ENCODE measurements around the gene THBD. TPM values are rescaled to one million over a fixed set of nuclear protein-coding genes. Genes with fewer than 3 reads are reported as not detected.

The THBD gene
- total RNA-seq, 1 donor from 2014 or later: 22.7 TPM

- Histone ChIP-seq H3K27me3 (ENCODE audit: insufficient read depth, low read length) (peaks cover 7% of the 10 kb centered on the region), H3K79me2 (ENCODE audit: insufficient read depth, low read length) (no peaks in the 10 kb centered on the region), H3K4me1 (ENCODE audit: insufficient read depth, low read length) (peaks cover 2% of the 10 kb centered on the region), H3K4me2 (ENCODE audit: low read length) (no peak overlapping the region), H3K9me3 (ENCODE audit: insufficient read depth, low read depth, low read length) (no peaks in the 10 kb centered on the region), H3K36me3 (ENCODE audit: insufficient read depth, low read length) (no peaks in the 10 kb centered on the region), H3K27ac (ENCODE audit: low read depth, low read length) (no peak overlapping the region), H4K20me1 (ENCODE audit: insufficient read depth, low read length) (no peaks in the 10 kb centered on the region), H3K4me3 (ENCODE audit: insufficient read depth, low read depth, low read length) (no peak overlapping the region), H3K9ac (ENCODE audit: low read length) (no peak overlapping the region), H2AFZ (ENCODE audit: low read depth, low read length) (no peak overlapping the region)
- no peak for FAIRE-seq
- Mint-ChIP-seq H3K36me3 (ENCODE audit: low read depth, unreplicated experiment) (no peaks in the 10 kb centered on the region), H3K4me1 (ENCODE audit: low read depth, unreplicated experiment) (peaks cover 7% of the 10 kb centered on the region), H3K9me3 (ENCODE audit: unreplicated experiment) (no peaks in the 10 kb centered on the region), H3K27me3 (ENCODE audit: low read depth, unreplicated experiment) (peaks cover 34% of the 10 kb centered on the region), H3K4me3 (ENCODE audit: unreplicated experiment) (no peak overlapping the region), H3K27ac (ENCODE audit: unreplicated experiment) (no peak overlapping the region)
- peak; percentile 2 for DNase-seq (ENCODE audit: low read depth)
- no peak for TF ChIP-seq EZH2 (IDR thresholded peaks at IDR 0.05; ENCODE audit: insufficient read depth, low read length)
- TF ChIP-seq, protein P1, sequence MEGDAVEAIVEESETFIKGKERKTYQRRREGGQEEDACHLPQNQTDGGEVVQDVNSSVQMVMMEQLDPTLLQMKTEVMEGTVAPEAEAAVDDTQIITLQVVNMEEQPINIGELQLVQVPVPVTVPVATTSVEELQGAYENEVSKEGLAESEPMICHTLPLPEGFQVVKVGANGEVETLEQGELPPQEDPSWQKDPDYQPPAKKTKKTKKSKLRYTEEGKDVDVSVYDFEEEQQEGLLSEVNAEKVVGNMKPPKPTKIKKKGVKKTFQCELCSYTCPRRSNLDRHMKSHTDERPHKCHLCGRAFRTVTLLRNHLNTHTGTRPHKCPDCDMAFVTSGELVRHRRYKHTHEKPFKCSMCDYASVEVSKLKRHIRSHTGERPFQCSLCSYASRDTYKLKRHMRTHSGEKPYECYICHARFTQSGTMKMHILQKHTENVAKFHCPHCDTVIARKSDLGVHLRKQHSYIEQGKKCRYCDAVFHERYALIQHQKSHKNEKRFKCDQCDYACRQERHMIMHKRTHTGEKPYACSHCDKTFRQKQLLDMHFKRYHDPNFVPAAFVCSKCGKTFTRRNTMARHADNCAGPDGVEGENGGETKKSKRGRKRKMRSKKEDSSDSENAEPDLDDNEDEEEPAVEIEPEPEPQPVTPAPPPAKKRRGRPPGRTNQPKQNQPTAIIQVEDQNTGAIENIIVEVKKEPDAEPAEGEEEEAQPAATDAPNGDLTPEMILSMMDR (IDR thresholded peaks at IDR 0.05; ENCODE audit: insufficient read depth, low read depth, low read length): no peak
Observed at GRCh38 chr20:23092861-23093495, 43.5 kb upstream of the THBD start.

DNA sequence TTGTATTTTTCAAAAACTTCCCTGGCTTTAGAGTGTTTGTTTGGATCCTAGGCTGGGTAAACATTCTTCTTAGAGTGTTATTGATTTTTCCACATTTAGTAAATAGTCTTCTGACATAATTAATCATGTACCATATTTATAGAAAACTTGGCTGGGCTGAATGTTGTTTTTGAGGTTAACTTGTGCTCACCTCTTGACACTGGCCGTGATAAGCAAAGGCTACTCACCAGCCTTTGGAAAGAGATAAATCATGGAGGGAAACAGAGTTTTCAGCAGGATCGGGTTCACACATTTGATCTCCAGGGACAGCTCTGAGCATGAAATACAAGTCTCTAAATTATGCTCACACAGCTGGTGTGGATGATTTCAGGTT is 42.9 kb upstream of the THBD start:
- H2AFZ ChIP-seq (ENCODE audit: low read depth, low read length): no peak overlapping the region
- Mint-ChIP-seq H3K4me3 (ENCODE audit: unreplicated experiment) (no peak overlapping the region), H3K27ac (ENCODE audit: unreplicated experiment) (no peak overlapping the region), H3K9me3 (ENCODE audit: unreplicated experiment) (no peaks in the 10 kb centered on the region), H3K4me1 (ENCODE audit: low read depth, unreplicated experiment) (peaks cover 7% of the 10 kb centered on the region), H3K36me3 (ENCODE audit: low read depth, unreplicated experiment) (no peaks in the 10 kb centered on the region), H3K27me3 (ENCODE audit: low read depth, unreplicated experiment) (peaks cover 35% of the 10 kb centered on the region)
- H3K27me3 ChIP-seq (ENCODE audit: insufficient read depth, low read length): peaks cover 7% of the 10 kb centered on the region
- no peak overlapping the region for H3K9ac ChIP-seq (ENCODE audit: low read length)
- H3K4me2 ChIP-seq (ENCODE audit: low read length): no peak overlapping the region
- no peaks in the 10 kb centered on the region for H4K20me1 ChIP-seq (ENCODE audit: insufficient read depth, low read length)
- no peak for TF ChIP-seq EZH2 (IDR thresholded peaks at IDR 0.05; ENCODE audit: insufficient read depth, low read length)
- TF ChIP-seq, protein P1 (IDR thresholded peaks at IDR 0.05; ENCODE audit: insufficient read depth, low read depth, low read length): no peak
- no peak overlapping the region for H3K27ac ChIP-seq (ENCODE audit: low read depth, low read length)
- H3K9me3 ChIP-seq (ENCODE audit: insufficient read depth, low read depth, low read length): no peaks in the 10 kb centered on the region
- DNase-seq (ENCODE audit: low read depth) (peak; percentile 24), FAIRE-seq (peak; percentile 52)
- no peaks in the 10 kb centered on the region for H3K36me3 ChIP-seq (ENCODE audit: insufficient read depth, low read length)
- no peaks in the 10 kb centered on the region for H3K79me2 ChIP-seq (ENCODE audit: insufficient read depth, low read length)
- peaks cover 2% of the 10 kb centered on the region for H3K4me1 ChIP-seq (ENCODE audit: insufficient read depth, low read length)
- no peak overlapping the region for H3K4me3 ChIP-seq (ENCODE audit: insufficient read depth, low read depth, low read length)

- Mint-ChIP-seq H3K4me3 (ENCODE audit: unreplicated experiment) (no peak overlapping the region), H3K27ac (ENCODE audit: unreplicated experiment) (no peak overlapping the region), H3K27me3 (ENCODE audit: low read depth, unreplicated experiment) (peaks cover 34% of the 10 kb centered on the region), H3K9me3 (ENCODE audit: unreplicated experiment) (no peaks in the 10 kb centered on the region), H3K36me3 (ENCODE audit: low read depth, unreplicated experiment) (no peaks in the 10 kb centered on the region), H3K4me1 (ENCODE audit: low read depth, unreplicated experiment) (peaks cover 7% of the 10 kb centered on the region)
- no peaks in the 10 kb centered on the region for H3K36me3 ChIP-seq (ENCODE audit: insufficient read depth, low read length)
- no peak for FAIRE-seq
- no peak overlapping the region for H3K4me2 ChIP-seq (ENCODE audit: low read length)
- no peak overlapping the region for H3K4me3 ChIP-seq (ENCODE audit: insufficient read depth, low read depth, low read length)
- no peaks in the 10 kb centered on the region for H3K9me3 ChIP-seq (ENCODE audit: insufficient read depth, low read depth, low read length)
- H3K4me1 ChIP-seq (ENCODE audit: insufficient read depth, low read length): peaks cover 2% of the 10 kb centered on the region
- TF ChIP-seq, protein P1 (IDR thresholded peaks at IDR 0.05; ENCODE audit: insufficient read depth, low read depth, low read length): no peak
- TF ChIP-seq EZH2 (IDR thresholded peaks at IDR 0.05; ENCODE audit: insufficient read depth, low read length): no peak
- H3K27me3 ChIP-seq (ENCODE audit: insufficient read depth, low read length): peaks cover 7% of the 10 kb centered on the region
- no peak overlapping the region for H3K27ac ChIP-seq (ENCODE audit: low read depth, low read length)
- H4K20me1 ChIP-seq (ENCODE audit: insufficient read depth, low read length): no peaks in the 10 kb centered on the region
- H3K79me2 ChIP-seq (ENCODE audit: insufficient read depth, low read length): no peaks in the 10 kb centered on the region
- H3K9ac ChIP-seq (ENCODE audit: low read length): no peak overlapping the region
- DNase-seq (ENCODE audit: low read depth): no peak
- no peak overlapping the region for H2AFZ ChIP-seq (ENCODE audit: low read depth, low read length)
Observed at GRCh38 chr20:23091721-23092383, 42.4 kb upstream of the THBD start.
